Measurements from ENCODE around the gene MACROD2.

MACROD2 gene

GRCh38 chr20:14198416-14198815 is 203.1 kb downstream of the MACROD2 start:
- TF ChIP-seq, protein P1, sequence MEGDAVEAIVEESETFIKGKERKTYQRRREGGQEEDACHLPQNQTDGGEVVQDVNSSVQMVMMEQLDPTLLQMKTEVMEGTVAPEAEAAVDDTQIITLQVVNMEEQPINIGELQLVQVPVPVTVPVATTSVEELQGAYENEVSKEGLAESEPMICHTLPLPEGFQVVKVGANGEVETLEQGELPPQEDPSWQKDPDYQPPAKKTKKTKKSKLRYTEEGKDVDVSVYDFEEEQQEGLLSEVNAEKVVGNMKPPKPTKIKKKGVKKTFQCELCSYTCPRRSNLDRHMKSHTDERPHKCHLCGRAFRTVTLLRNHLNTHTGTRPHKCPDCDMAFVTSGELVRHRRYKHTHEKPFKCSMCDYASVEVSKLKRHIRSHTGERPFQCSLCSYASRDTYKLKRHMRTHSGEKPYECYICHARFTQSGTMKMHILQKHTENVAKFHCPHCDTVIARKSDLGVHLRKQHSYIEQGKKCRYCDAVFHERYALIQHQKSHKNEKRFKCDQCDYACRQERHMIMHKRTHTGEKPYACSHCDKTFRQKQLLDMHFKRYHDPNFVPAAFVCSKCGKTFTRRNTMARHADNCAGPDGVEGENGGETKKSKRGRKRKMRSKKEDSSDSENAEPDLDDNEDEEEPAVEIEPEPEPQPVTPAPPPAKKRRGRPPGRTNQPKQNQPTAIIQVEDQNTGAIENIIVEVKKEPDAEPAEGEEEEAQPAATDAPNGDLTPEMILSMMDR (IDR thresholded peaks at IDR 0.05; ENCODE audit: insufficient read depth, low read length, missing control alignments), result no peak
- no peak overlapping the region for H3K4me3 ChIP-seq (ENCODE audit: low read depth, low read length)
- CTCF ChIA-PET, result no interaction called here
- DNase-seq (ENCODE audit: low read depth, low spot score), result no peak
- POLR2A ChIA-PET, result no interaction called here

GRCh38 chr20:14199111-14199510 is 203.8 kb downstream of the MACROD2 start:
- ChIA-PET POLR2A (no interaction called here), CTCF (no interaction called here)
- DNase-seq (ENCODE audit: low read depth, low spot score), result no peak
- TF ChIP-seq, protein P1 (IDR thresholded peaks at IDR 0.05; ENCODE audit: insufficient read depth, low read length, missing control alignments), result no peak
- no peak overlapping the region for H3K4me3 ChIP-seq (ENCODE audit: low read depth, low read length)

DNA sequence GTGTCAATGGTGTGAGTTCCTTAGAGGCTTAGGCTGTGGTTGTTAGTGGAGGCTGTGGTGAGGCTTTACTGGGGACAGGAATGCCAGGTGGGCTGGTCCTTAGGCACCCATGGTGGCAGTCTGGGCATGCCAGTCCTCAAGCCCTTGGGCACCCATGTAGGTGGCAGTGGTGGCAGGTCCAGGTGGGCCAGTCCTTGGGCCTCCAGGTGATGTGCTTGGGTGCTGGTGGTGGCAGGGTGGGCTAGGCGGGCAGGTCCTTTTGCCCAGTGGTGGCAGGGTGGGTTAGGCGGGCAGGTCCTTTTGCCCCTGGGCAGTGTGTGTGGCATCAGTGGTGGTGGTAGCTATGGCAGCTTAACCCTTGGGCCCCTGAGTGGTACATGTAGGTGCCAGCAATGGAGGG is 208.3 kb downstream of the MACROD2 start:
- TF ChIP-seq, protein P1 (IDR thresholded peaks at IDR 0.05; ENCODE audit: insufficient read depth, low read length, missing control alignments), result no peak
- no peak overlapping the region for H3K4me3 ChIP-seq (ENCODE audit: low read depth, low read length)
- CTCF ChIA-PET, result no interaction called here
- no peak for DNase-seq (ENCODE audit: low read depth, low spot score)
- POLR2A ChIA-PET, result no interaction called here

- ChIA-PET POLR2A (no interaction called here), CTCF (no interaction called here)
- TF ChIP-seq, protein P1 (IDR thresholded peaks at IDR 0.05; ENCODE audit: insufficient read depth, low read length, missing control alignments), result no peak
- H3K4me3 ChIP-seq (ENCODE audit: low read depth, low read length), result no peak overlapping the region
- no peak for DNase-seq (ENCODE audit: low read depth, low spot score)
Measured at GRCh38 chr20:14207591-14207990, 212.3 kb downstream of the MACROD2 start.

GRCh38 chr20:14208956-14209355 is 213.6 kb downstream of the MACROD2 start:
- POLR2A ChIA-PET, result no interaction called here
- TF ChIP-seq, protein P1 (IDR thresholded peaks at IDR 0.05; ENCODE audit: insufficient read depth, low read length, missing control alignments), result no peak
- CTCF ChIA-PET, result no interaction called here
- H3K4me3 ChIP-seq (ENCODE audit: low read depth, low read length), result no peak overlapping the region
- DNase-seq (ENCODE audit: low read depth, low spot score), result no peak

DNA sequence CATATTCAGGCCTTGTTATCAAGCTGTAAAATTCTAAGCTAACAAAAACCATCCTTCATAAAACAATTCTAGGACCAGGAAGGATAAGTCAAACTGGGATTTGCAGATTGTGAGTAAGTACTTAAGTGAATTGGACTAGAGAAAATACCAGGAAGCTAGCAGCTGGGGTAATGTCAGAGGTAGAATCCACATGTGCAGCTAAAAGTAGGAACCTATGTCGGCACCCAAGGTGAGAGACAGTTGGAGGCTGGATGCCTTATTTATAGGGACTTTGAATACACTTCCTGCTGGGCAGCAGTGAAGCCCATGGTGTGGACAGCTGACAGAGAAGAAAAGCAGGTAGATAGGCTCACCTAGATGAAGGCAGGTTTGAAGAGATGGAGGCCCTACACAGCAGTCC is 214.8 kb downstream of the MACROD2 start:
- POLR2A ChIA-PET, result no interaction called here
- H3K4me3 ChIP-seq (ENCODE audit: low read depth, low read length), result no peak overlapping the region
- CTCF ChIA-PET, result no interaction called here
- TF ChIP-seq, protein P1 (IDR thresholded peaks at IDR 0.05; ENCODE audit: insufficient read depth, low read length, missing control alignments), result no peak
- DNase-seq (ENCODE audit: low read depth, low spot score), result no peak
